Testis (tissue), 2 donors: Measurements from ENCODE around the gene HIF1A.

ENCODE experiments used
- CTCF ChIP-seq, 3 experiments: fragments of 450-650 bp in 2 of 3; fragments of 200-600 bp in 1 of 3; sonication (generic) in 1 of 3; IDR thresholded peaks; one replicate each; pipeline ENCODE4 v1.5.1; 2016 to 2019; ENCODE audit warnings: antibody characterized with exemption in 3 of 3, mild to moderate bottlenecking in 2 of 3, moderate library complexity in 1 of 3
- POLR2A ChIP-seq: fragments of 450-650 bp; IDR thresholded peaks from one replicate; pipeline ENCODE4 v1.6.1; 2017; ENCODE audit warnings: antibody characterized with exemption, mild to moderate bottlenecking, moderate library complexity

DNA sequence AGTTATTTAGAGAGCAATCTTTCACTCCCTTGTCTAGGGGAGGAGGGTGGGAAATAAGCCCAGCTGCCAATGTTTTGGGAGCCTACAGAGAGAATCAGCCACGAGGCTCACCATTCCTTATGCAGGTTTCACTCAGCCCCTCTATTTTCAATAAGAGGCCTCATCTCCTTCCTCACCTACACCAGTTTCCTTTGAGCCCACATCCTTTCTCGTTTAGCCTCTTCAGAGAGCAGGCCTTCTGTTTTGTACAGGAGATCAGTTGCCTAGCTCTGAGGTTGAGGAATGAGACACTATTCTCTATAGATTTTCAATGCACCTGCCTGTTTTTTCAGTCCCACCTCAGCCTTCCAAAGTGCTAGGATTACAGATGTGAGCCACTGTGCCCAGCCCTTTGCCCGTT is 84.8 kb downstream of the HIF1A start:
- no peak for TF ChIP-seq CTCF (IDR thresholded peaks at IDR 0.05)
- TF ChIP-seq POLR2A, result no peak
